GM18505 (cell line): ENCODE measurements around the gene POFUT2.

ENCODE experiments used
- ATAC-seq: cut with Tn5 transposase; IDR thresholded peaks from one replicate; pipeline ENCODE4 v1.9.1; 2021; ENCODE audit not compliant: unreplicated experiment
- POLR2A ChIP-seq: IDR thresholded peaks from 4 replicates; pipeline ENCODE4 v1.6.1; 2011; ENCODE audit warnings: borderline replicate concordance; ENCODE audit not compliant: insufficient read depth, insufficient read length; ENCODE audit errors: extremely low read depth

POFUT2 gene

GRCh38 chr21:45217010-45217409 is 70.7 kb downstream of the POFUT2 start:
- ATAC-seq = no peak

DNA sequence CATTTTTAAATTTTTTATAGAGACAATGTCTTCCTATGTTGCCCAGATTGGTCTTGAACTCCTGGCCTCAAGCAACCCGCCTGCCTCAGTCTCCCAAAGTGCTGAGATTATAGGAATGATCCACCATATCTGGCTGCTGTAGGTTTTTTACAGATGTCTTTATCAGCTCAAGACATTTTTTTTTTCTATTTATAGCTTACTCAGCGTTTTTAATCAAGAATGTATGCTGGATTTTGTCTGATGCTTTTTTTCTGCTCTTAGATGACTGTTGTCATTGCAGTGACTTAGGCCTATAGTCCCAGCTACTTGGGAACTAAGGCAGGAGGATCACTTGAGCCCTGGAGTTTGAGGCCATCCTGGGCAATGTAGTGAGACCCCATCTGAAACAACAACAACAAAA is 72.5 kb downstream of the POFUT2 start:
- ATAC-seq = no peak
- TF ChIP-seq POLR2A = no peak

More at GRCh38 chr21:45217010-45217409, 70.7 kb downstream of the POFUT2 start:
- no peak for TF ChIP-seq POLR2A
